DND-41 (cell line): Measurements from ENCODE around the gene TMEM184B.

ENCODE experiments used
- EZH2 ChIP-seq: IDR thresholded peaks from 3 replicates; pipeline ENCODE4 v1.6.1; 2012; ENCODE audit warnings: borderline replicate concordance, low read depth, mild to moderate bottlenecking, moderate library complexity, low read length, inconsistent platforms; ENCODE audit not compliant: severe bottlenecking
- TF ChIP-seq, protein P1 (sequence below): IDR thresholded peaks from 2 replicates; pipeline ENCODE4 v1.5.1; 2012; ENCODE audit warnings: borderline replicate concordance, low read length, moderate library complexity, mild to moderate bottlenecking; ENCODE audit not compliant: poor library complexity, severe bottlenecking; ENCODE audit errors: extremely low read depth

DNA sequence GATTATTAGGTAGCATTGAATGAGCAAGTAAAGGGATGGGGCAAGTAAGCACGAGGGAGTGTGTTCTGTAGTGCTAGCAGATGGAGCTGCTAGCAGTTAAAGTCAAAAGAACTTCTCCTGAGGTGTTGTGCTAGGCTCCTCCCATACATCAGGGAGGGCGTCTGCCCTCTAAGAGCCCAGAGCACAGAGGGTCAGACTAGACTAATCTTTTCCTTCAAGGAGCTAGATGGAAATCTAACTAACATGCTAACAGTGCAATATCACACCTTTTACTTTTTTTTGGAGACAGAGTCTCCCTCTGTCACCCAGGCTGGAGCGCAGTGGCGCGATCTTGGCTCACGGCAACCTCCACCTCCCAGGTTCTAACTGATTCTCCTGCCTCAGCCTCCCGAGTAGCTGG lies 88.0 kb downstream of the TMEM184B start:
- TF ChIP-seq, protein P1, sequence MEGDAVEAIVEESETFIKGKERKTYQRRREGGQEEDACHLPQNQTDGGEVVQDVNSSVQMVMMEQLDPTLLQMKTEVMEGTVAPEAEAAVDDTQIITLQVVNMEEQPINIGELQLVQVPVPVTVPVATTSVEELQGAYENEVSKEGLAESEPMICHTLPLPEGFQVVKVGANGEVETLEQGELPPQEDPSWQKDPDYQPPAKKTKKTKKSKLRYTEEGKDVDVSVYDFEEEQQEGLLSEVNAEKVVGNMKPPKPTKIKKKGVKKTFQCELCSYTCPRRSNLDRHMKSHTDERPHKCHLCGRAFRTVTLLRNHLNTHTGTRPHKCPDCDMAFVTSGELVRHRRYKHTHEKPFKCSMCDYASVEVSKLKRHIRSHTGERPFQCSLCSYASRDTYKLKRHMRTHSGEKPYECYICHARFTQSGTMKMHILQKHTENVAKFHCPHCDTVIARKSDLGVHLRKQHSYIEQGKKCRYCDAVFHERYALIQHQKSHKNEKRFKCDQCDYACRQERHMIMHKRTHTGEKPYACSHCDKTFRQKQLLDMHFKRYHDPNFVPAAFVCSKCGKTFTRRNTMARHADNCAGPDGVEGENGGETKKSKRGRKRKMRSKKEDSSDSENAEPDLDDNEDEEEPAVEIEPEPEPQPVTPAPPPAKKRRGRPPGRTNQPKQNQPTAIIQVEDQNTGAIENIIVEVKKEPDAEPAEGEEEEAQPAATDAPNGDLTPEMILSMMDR = no peak
- TF ChIP-seq EZH2 = no peak
